GM21737 (cell line): Measurements from ENCODE around the gene MYZAP.

Experiments used
- ATAC-seq: cut with Tn5 transposase; IDR thresholded peaks from one replicate; pipeline ENCODE4 v1.9.1; 2021; ENCODE audit warnings: mild to moderate bottlenecking, moderate library complexity; ENCODE audit not compliant: unreplicated experiment

Gene MYZAP

DNA sequence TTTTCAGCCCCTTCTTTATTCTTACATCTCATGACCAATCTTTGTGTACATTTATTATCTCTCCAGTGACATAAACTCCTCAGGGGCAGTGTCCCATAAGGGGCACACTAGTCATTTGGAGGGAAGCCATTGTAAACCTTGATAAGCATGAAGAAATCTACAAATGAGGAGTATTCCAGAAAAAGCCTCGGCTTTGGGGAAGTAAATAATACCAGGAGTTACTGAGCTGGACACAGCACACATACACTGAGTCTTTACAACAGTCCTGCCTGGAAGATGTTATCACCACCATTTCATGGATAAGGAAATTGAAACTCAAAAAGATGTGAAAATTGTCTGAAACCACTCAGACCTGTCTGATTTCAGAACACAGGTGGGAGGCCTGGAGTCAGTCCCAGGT is 99.4 kb downstream of the MYZAP start:
- ATAC-seq = no peak

DNA sequence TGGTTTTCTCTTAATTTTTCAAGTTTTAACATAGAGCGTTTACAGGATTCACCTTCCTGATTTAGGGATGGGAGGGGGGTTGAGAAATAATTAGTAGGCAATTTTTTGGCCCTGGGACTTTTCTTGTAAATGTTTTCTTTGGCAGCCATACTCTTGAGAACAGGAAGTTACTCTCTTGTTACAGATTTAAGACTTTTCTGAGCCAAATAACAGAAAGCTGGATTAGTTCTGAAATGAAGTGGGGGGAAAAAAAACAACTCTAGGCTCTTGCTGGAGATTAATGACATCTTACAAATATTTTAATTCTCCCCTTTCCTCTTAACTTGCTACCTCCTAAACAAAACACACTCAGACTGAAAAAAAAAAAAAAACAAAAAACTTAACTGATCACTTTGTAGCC is 101.0 kb downstream of the MYZAP start:
- ATAC-seq = no peak

DNA sequence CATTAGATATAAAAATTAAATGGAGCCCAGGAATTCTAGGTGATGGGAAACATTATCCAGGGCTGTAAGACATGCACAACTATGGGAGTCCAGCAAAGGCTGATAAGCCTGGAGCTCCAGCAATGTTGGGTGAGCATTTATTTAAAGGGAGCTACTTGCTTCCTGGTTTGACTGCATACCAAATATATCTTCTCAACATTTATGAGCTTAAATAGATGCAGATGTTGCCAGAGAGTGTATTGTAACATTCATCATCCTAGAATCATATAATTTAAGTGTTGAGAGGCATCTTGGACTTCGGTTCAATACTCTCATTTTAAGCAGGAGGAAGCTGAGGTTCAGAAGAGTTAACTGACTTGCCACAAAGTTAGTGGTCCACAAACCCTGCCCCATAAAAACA is 102.6 kb downstream of the MYZAP start:
- ATAC-seq = no peak

DNA sequence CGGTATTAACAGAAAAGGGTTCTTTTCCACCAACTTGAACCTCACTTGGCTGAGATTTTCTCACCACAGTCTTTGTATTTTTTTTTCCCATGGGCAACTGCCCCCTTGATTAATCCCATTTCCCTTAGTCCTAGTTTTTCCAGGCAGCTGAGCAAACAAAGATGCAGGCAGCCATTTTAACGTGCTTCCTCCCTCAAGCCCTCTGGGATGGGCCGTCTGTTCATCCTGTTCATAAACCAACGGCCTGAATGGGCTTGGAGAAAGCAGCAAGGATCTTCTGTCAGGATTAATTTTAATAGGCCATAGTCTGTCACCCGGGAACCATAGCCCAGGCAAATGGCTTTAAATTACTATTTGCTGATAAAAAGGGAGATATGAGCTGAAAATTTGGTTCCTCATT is 104.4 kb downstream of the MYZAP start:
- no peak for ATAC-seq

DNA sequence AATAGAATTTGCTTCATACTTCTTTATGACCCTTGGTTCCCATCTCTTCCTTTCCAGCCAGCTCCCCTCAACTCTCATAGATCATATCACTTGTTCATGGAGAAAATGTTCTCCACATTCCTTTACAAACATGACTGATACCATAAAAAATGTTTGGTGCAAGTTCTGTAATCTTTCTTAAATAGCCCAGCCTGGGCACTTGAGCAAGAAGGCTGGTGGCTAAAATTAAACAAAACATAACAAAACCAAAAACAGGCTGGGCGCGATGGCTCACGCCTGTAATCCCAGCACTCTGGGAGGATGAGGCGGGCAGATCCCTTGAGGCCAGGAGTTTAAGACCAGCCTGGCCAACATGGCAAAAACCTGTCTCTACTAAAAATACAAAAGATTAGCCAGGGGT is 105.9 kb downstream of the MYZAP start:
- ATAC-seq = no peak

DNA sequence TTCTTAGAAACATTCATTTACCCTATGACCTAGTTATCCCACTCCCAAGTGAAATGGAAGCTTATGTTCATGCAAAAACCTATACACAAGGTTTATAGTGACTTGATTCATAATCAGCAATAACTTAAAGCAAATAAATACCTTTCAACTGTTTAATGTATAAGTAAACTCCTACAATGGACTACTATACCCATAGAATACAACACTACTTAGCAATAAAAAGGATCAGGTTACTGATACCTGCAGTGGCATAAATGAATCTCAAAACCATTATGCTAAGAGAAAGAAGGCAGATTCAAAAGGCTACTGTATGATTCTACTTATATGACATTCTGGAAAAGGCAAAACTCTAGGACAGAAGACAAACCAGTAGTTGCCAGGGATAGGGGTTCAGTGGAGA is 106.5 kb downstream of the MYZAP start:
- no peak for ATAC-seq

DNA sequence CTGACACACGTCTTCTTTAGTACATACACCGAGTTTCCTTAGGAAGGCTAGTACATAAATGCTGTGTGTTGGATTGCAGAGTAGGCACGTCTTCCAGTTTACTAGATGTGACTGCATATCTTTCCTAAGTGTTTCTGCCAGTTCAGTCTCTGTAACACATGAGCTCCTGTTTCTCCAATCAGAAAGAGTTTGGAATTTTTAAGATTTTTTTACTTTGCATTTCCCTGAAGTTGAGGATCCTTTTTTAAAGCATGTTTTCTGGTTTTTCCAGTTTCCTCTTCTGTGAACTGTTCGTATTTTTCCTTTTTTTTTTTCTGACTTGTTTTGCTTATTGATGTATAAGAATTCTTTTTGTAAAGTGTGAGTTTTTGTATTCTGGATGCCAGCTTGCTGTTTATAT is 107.3 kb downstream of the MYZAP start:
- ATAC-seq = no peak

DNA sequence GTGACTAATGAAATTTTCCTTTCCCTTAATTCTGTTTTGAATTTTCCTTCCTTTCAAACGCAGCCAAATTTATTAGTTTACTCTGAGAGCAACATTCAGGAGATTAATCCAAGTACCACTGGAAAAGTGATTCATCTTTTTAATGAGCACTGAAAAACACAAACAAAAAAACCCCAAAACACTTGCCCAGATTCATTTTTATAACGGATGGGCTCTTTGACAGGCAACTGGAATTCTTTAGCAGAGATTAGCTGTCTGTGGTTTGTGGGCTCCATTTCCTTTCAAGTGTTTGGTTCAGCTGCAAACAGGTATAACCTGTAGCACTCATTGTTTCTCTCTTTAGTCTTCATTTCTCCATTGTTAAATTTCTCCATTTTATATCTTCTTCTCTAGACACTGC is 111.7 kb downstream of the MYZAP start:
- ATAC-seq = no peak

DNA sequence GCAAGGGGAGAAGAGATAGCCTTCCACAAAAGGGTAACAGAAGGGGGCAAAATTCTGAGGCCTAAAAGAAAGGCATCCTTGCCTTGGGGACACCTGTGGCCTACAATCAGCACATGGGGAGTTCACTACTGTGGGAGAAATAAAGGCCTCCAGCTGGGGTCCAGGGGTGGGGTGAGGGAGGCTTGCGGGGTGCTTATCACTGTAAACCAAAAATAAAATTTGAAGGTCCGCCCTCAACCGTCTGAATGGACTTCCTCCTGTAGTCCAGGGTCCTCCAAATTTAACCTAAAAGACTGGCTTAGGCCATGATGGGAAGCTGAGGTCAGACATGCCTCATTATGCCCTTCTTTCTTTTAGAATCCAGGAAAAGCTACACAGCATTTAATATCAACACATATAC is 112.7 kb downstream of the MYZAP start:
- no peak for ATAC-seq

DNA sequence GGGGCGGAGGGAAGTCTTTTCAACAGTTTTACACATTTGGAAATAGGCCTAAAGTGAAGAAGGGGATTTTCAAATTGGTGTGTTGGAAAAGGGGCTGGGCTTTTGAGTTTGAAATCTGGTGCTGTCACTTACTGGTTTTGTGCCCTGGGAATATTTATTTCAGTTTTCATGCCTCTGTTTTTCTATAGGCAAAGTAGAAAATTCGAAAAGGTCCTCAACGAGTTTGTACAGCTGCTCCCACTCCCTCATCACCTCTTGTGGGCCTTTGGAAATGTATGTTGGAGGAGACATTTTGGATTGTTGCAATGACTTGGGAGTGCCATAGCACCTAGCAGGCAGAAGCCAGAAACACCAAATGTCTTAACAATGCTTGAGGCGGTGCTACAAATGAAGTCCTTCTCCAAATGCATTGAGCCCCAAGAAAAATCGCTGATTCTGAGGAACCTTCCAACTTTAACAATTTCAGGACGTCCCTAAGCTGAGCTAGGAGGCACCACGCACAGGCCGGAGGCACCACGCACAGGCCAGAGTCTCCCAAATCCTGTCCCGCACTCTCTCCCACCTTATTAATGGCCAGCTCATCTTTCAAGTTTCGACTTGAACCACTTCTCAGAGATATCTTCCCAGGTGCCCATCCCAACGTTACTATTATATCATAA is 114.2 kb downstream of the MYZAP start:
- no peak for ATAC-seq

DNA sequence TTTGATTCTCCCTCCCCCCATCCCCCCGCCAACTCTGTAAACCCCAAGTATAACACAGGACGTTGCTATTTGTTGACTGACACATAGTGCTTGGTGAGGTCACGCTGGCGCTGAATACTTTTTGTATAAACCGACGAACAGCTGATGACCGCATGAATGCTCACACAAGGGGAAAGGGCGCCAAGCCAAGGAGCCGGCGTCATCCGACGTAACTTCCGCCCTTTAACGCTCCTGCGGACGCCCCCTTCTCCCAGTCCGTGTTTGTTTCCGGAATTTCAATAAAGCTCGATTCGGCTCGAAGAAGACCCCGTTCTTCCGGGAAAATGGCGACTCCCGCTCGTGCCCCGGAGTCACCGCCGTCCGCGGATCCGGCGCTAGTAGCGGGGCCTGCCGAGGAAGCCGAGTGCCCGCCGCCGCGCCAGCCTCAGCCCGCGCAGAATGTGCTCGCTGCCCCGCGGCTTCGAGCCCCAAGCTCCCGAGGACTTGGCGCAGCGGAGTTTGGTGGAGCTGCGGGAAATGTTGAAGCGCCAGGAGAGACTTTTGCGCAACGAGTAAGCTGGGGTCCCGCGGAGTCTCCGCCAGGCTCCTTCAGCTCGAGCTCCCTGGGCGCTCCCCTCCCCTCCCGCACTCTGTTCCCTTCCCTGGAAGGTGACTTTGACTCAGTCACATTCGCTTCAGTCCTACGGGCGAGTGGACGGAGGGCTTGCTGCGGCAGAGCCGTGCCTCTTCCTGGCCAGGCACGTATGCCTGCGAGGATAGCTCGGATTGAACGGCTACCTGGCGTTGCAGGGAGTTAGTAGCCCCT is 114.9 kb downstream of the MYZAP start, which contains the start of gene POLR2M:
Gene POLR2M, plus strand, starts transcription at position 310 of the 805 bp plus-strand sequence. Its CDS starts 129 bp downstream, at position 439.
- ATAC-seq = peak; percentile 87

DNA sequence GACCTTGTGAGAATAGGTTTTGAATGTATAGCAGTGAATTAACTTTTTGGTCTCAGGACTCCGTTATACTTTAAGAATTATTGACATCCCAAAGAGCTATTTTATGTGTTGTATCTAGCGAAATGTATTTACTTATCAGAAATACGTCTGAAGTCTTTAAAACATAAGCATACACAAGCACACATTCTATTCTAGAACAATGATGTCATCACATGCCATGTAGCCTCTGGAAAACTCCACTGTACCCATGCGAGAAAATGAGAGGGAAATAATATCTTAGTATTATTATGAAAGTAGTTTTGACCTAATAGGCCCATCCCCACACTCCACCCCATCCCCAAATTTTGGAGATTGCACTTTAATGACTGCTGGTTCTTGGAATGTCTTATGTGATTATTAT is 116.3 kb downstream of the MYZAP start:
- no peak for ATAC-seq

DNA sequence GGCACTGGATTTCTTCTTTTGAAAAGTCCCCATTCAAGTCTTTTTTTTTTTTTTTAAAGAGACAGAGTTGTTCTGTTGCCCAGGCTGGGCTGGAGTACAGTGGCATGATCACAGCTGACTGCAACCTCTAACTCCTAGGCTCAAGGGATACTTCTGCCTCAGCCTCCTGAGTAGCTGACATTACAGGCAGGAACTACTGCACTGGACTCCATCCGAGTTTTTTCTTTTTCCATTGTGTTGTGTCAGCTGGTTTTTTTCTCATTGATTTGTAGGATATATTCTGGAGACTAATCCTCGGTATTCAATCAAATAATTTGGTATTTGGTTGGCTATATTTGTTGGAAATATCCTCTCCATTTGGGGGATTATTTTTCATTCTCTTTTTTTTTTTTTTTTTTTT is 126.6 kb downstream of the MYZAP start:
- ATAC-seq = no peak

DNA sequence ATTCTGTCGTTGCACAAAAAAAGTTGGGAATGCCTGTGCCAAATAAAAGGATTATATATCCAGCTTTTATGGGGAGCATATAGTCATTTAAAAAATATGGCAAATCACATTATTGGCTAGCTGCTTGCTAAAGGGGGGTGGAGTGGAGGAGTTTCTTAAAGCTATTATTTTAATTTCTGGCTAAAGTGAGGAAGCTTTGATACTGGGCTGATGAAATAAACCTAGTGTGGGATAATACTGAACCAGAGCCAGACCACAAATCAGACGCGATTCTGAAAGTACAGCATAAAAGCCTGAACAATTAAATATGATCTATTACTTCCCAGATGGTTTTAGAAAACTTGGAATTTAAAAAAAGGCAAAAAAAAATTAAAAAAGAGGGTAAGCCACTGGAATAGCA is 129.2 kb downstream of the MYZAP start:
- no peak for ATAC-seq

DNA sequence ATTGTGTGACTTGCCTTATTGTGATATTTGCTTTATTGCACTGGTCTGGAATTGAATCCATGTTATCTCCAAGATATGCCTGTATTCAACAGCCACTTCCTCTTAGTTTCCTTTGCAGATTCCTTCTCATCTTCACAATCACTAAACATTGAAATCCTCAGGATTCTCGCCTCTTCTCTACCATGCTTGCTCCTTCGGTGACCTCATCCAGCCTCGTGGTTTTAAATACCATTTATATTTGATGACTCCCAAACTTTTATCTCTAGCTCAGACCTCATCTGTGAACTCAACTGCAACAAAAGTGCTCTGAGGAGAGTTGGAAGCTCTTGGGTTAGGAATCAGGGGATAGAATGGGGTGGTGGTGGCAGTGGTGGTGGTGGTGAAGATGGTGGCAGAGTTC is 134.7 kb downstream of the MYZAP start:
- ATAC-seq = no peak

DNA sequence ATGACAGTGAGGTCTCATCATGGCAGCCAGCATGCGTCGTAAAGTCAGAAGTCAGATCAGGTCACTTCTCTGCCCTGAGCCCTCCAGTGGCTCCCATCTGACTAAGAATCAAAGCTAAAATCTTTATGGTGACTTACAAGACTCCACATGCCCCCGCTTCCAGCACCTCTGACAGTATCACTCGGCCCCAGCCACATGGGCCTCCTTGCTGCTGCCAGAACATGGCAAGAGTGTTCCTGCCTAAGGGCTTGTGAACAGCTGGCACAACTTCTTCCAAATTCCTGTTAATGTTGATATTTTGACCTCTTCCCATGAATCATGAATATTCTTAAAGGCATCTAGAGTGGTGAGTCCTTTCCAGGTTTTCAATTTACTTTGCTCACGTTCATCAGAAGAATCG is 135.3 kb downstream of the MYZAP start:
- no peak for ATAC-seq

DNA sequence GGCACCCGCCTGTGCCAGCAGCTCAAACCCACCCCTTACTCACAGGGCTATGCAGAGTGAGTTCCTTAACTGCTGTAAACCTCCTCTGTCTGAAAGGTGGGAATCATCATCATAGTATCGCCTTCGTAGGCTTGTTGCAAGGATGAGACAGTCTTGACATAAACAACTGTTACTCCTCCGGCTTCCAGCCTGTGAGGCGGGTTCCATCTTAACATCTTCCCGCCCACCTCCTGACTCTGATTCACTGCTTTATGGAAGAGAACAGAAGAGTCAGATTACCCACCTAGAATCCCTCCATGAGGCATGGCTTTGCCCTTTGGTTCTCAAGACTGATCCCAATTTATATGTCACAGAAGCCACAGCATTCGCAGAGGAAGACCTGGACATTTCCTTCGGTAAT is 136.7 kb downstream of the MYZAP start:
- ATAC-seq = no peak

DNA sequence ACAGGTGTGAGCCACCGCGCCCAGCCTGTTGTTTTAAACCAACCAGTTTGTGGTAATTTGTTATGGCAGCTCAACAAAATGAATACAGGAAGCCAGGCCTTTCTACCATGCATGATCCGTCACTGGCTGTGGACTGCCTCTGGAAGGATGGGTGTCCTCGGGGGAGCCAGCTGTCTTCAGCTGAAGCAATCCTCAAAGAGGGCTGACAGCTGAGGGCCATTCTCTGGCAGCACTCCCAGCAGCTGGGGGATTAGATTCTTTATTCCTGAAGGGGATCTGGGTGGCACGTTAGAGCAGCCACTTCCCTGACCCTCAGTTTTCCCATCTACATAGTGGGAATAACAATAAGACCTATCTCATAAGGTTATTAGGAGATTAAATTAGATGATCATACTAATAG is 139.2 kb downstream of the MYZAP start:
- ATAC-seq = no peak

DNA sequence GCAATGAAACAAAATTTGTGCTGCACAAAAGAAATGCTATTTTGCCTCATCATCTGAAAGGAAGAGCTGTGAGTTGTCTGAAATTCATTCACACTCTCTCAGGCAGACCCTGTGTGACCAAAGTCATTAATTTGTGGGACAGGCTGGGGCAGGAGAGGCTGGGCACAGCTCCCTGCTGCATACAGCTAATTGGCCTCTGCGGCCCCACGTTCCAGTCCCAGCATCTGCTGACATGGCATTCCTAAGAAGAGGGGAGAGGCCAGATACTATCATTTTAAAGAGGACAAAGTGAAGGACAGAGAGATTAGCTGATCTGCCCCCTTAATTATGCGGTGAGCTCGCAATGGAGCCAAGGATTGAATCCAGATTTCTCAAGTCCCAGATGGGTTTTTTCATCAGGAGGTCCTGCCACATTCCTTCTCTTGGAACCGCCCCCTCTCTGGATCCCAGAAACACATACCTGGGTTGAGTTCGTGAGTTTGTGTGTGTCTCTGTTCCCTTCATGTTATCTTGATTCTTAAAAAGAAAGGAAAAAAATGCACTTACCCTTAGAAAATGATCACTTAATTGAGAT is 139.9 kb downstream of the MYZAP start:
- no peak for ATAC-seq

DNA sequence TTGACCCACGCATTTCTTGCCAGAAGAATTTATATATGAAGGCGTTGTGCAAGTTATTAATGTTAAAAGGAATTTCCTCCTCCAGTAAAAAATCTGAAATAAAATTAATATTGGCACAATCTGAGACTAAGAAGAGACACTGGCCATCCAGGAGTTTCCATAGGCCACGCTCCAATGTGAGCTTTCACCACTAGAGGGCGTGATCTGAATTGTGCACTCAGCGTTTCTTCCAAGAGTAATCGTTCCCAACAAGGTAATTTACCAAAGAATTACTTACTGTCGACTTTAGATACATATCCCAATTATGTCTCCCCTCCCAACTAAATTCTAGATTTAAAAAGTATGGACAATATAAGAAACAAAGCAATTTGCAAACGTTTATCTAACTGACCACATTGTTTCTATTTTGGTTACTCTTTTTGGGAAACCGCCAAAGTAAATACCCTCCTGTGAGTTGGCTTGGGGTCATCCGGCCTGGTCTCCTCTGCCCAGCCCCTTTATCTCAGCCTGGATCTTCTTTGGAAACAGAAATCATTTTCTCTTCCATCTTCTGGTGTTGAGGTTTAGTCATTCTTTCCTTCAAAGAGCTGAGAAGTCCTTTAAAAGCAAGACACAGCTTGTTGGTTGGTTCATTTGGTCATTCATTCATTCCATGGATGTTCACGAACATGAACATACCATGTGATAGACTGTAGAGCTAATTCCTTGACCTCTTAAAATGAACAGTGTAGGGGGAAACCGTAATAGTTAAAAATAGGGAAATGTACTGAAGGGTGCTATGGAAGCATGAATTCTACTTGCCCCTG is 141.0 kb downstream of the MYZAP start:
- ATAC-seq = no peak

DNA sequence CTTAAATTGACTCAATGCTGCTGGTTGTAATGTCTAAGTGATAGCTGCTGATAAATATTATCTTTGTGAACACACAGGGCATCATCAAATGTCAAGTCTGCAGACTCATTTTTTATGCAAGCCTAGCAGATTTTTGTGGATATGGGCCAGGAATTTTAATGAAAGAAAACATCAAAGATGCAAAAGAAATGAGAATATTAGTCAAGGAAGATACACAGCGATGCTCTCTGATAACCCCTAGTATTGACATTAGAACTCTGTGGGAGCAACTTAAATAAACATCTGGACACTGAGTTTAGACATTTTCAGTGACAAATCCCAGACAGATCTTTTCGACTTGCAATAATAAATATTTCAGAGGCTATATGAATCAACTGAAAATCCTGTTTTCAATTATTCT is 143.2 kb downstream of the MYZAP start:
- ATAC-seq = no peak
